LNCAP (cell line): ENCODE data around the gene OR3A2.

Experiments
- TF ChIP-seq, protein P1 (sequence below): fragments of 450-650 bp; IDR thresholded peaks from 2 replicates; pipeline ENCODE4 v1.5.1; 2017; ENCODE audit warnings: mild to moderate bottlenecking

OR3A2 gene

DNA sequence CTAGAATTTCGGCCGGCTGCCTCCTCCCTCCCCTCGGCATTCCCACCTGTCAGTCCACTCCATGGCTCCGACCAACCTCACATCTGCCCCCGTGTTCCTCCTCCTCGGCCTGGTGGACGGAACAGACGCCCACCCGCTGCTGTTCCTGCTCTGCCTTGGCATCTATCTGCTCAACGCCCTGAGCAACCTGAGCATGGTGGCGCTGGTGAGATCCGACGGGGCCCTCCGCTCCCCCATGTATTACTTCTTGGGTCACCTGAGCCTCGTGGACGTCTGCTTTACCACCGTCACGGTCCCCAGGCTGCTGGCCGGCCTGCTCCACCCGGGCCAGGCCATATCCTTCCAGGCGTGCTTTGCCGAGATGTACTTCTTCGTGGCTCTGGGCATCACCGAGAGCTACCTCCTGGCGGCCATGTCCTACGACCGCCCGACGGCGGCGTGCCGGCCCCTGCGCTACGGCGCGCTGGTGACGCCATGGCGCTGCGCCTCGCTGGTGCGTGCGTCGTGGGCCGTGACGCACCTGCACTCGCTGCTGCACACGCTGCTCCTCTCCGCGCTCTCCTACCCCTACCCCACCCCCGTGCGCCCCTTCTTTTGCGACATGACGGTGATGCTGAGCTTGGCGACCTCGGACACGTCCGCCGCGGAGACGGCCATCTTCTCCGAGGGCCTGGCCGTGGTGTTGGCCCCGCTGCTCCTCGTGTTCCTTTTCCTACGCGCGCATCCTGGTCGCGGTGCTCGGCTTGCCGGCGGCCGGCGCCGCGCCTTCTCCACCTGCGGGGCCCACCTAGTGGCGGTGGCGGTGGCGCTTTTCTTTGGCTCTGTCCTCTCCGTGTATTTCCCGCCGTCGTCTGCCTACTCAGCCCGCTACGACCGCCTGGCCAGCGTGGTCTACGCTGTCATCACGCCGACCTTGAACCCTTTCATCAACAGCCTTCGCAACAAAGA is at the start of gene OR3A2:
OR3A2 (minus strand) TSS at position 440 of the 948 bp plus-strand sequence.
- TF ChIP-seq, protein P1, sequence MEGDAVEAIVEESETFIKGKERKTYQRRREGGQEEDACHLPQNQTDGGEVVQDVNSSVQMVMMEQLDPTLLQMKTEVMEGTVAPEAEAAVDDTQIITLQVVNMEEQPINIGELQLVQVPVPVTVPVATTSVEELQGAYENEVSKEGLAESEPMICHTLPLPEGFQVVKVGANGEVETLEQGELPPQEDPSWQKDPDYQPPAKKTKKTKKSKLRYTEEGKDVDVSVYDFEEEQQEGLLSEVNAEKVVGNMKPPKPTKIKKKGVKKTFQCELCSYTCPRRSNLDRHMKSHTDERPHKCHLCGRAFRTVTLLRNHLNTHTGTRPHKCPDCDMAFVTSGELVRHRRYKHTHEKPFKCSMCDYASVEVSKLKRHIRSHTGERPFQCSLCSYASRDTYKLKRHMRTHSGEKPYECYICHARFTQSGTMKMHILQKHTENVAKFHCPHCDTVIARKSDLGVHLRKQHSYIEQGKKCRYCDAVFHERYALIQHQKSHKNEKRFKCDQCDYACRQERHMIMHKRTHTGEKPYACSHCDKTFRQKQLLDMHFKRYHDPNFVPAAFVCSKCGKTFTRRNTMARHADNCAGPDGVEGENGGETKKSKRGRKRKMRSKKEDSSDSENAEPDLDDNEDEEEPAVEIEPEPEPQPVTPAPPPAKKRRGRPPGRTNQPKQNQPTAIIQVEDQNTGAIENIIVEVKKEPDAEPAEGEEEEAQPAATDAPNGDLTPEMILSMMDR = no peak

GRCh38 chr17:3433741-3434140 is 47.6 kb upstream of the OR3A2 start, which contains the start of gene OR1E2:
Gene OR1E2, minus strand, starts transcription at chr17:3433841. Its CDS starts 0 bp downstream, at chr17:3433841.
- TF ChIP-seq, protein P1 = no peak

DNA sequence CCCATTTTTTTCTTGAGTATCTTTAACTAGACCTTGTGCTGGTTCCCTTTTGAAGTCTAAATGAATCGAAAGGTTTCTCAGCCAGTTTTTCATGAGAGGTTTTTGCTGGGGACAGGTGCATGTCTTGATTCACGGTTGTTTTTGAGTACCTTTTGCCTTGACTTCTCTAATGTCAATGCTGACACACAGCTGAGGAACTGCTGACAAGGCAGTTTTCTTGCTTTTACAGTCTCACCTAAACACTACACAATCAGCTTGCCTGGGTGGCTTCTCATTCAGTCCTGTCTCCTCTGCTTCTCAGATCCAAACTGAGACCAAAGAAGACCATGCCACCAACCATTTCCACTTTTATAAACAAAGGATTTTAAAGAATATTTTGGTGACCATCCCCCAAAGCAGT is 32.1 kb upstream of the OR3A2 start:
- TF ChIP-seq, protein P1 = no peak

DNA sequence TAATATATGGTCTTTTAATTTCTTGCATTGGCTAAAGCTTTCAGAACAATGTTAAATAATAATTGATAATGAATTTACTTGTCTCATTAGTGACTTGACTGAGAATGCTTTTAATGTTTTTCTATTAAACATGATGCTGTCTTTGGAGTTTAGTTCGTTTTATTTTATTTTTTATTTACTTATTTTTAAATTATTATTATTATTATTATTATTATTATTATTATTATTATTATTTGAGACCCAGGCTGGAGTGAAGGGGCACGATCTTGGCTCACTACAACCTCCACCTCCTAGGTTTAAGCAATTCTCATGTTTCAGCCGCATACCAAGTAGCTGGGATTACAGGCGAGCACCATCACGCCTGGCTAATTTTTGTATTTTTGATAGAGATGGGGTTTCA is 29.5 kb upstream of the OR3A2 start:
- TF ChIP-seq, protein P1 = no peak

DNA sequence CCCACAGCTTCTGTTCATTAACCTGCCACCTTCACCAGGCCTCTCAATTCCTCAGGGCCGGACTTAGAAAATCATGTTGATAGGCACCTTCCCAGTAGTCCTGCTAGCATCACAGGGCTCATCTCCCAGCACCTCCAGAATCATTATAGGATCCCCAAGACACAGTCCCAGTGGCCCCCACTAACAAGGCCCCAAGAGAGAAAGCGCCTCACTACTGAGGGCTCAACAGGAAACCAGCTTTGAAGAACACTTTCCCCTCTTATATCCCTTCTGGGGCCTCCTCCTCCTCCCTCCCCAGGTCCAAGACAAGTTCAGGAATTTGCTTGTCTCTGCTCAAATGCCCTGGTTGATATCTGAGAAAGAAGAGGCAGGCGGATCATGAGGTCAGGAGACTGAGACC is 25.0 kb upstream of the OR3A2 start, which contains the start of gene OR3A3:
OR3A3 (plus strand) TSS at position 301 of the 400 bp plus-strand sequence.
- TF ChIP-seq, protein P1 = no peak

GRCh38 chr17:3401786-3402185 is 15.7 kb upstream of the OR3A2 start:
- TF ChIP-seq, protein P1 = no peak

DNA sequence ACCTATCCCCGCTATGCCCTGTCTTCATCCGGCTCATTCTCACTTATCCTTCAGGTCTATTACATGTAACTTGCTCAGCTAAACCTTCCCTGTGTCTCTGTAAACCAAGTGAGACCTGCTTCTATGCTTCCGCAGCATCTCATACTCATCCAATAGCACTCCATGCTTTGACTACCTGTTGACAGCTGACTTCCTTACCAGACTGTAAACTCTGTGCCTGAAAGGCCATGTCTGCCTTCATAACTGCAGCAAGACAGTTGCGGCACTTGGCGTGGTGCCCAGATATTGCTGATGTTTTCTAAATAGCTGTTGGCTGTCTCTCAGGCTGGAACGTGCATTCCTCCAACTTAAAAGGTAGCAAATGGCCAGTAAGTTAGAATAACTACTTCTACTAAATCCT is 13.9 kb upstream of the OR3A2 start:
- TF ChIP-seq, protein P1 = no peak
